Natural killer cell (primary cell): Measurements from ENCODE around the gene GRK7. TPM values are rescaled to one million over a fixed set of nuclear protein-coding genes. Genes with fewer than 3 reads are reported as not detected.
"Not testable (repeated sequence)": the region's sequence is repeated elsewhere in the genome, so short reads cannot be mapped to it uniquely, and the experiment has no call there.

Experiments
- ATAC-seq, 3 donors: fragments of 150-1000 bp in 2 of 3; fragments of 200-7000 bp in 1 of 3; cut with Tn5 transposase; 1 replicate in 1 of 3; 2 replicates in 2 of 3; pipeline ENCODE4 v1.10.0; 2021; ENCODE audit warnings: mild to moderate bottlenecking in 2 of 3, moderate library complexity in 2 of 3
- DNase-seq, 2 donors: peaks; one replicate each; pipeline versions ENCODE4 v3.0.0 to v3.0.0-alpha.2; 2013 to 2021; ENCODE audit warnings: mixed read lengths in 1 of 2
- H3K27ac ChIP-seq: one replicate; pipeline ENCODE4 v1.5.1; 2013; ENCODE audit warnings: mild to moderate bottlenecking, low read length
- H3K27me3 ChIP-seq: one replicate; pipeline ENCODE4 v1.6.1; 2013; ENCODE audit warnings: low read length; ENCODE audit not compliant: control insufficient read depth, insufficient read depth
- H3K36me3 ChIP-seq: one replicate; pipeline ENCODE4 v1.6.1; 2013; ENCODE audit warnings: low read length; ENCODE audit not compliant: control insufficient read depth, insufficient read depth
- H3K4me1 ChIP-seq: one replicate; pipeline ENCODE4 v1.6.1; 2013; ENCODE audit warnings: low read length; ENCODE audit not compliant: control insufficient read depth, insufficient read depth
- H3K4me3 ChIP-seq: one replicate; pipeline ENCODE4 v1.5.1; 2013; ENCODE audit warnings: low read length
- H3K9me3 ChIP-seq: one replicate; pipeline ENCODE4 v1.6.1; 2013; ENCODE audit warnings: low read length; ENCODE audit not compliant: control insufficient read depth, insufficient read depth
- H3K27ac Mint-ChIP-seq, 2 donors: one replicate each; pipeline ENCODE4 v1.8.0; 2022; ENCODE audit warnings: mild to moderate bottlenecking in 2 of 2, mixed read lengths in 2 of 2, moderate library complexity in 1 of 2
- H3K27me3 Mint-ChIP-seq, 2 donors: one replicate each; pipeline ENCODE4 v1.8.0; 2022; ENCODE audit warnings: low read depth in 2 of 2, mixed read lengths in 2 of 2
- H3K36me3 Mint-ChIP-seq: one replicate; pipeline ENCODE4 v1.8.0; 2022; ENCODE audit warnings: mixed read lengths
- H3K4me1 Mint-ChIP-seq, 2 donors: one replicate each; pipeline ENCODE4 v1.8.0; 2022; ENCODE audit warnings: mixed read lengths in 2 of 2
- H3K4me3 Mint-ChIP-seq: one replicate; pipeline ENCODE4 v1.8.0; 2022; ENCODE audit warnings: mild to moderate bottlenecking, moderate library complexity, mixed read lengths
- H3K9me3 Mint-ChIP-seq, 2 donors: one replicate each; pipeline ENCODE4 v1.8.0; 2022; ENCODE audit warnings: mixed read lengths in 2 of 2
- CTCF ChIP-seq: fragments of 200-600 bp; IDR thresholded peaks from one replicate; pipeline ENCODE4 v1.8.0; 2022; ENCODE audit warnings: antibody characterized with exemption
- WGBS: methylation state at CpG from one replicate; pipeline ENCODE4 v1.1.7; 2013; ENCODE audit warnings: missing lambda C conversion rate; ENCODE audit not compliant: insufficient coverage; 5-methylcytosine and 5-hydroxymethylcytosine counted together
- intact Hi-C: fragments of 100-400 bp; cut with micrococcal nuclease; formaldehyde crosslinking; loops from one replicate; pipeline ENCODE4 v1.14.2; 2022
- total RNA-seq, 4 donors: library from RNA; stranded (reverse); fragments of 120-200 nt in 1 of 4; gene quantifications; one replicate each; pipeline versions ENCODE4 v1.2.3 to v1.2.4, GENCODE V29; 2013 to 2022

GRK7 gene
- total RNA-seq, 3 donors from 2014 or later (not counting 1 experiment from before 2014, with no cell fraction given) = 0.14 to 0.16 (median 0.15) TPM

DNA sequence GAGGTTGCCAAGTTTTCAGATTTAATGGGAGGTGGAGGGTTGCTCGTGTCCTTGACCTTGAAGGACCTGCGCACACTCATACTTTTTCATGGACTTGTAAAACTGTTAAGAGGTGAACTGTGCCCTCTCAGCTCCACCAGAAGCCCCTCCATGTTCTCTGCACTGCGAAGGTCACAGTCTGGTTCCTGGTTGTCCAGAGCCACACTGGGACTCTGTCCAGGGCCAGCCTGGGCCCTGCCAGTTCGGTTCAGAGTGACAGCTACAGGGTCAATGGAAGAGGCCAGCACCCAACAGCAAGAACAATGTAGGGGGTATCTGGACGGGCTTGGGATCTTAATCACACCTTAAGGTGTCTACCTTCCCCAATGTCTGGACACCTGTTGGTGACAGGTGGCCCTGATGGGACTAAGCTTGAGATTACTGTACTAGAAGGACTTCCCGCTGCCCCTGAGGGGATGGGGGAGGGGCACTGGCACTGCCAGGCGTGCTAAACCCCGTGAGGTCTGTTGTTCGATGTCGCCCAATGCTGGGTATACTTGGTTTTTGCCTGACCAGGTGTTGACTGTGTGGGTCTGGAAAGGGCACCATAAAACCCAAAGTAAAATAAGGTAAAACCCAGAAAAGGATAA is 34.7 kb downstream of the GRK7 start:
- no peak for TF ChIP-seq CTCF
- peak overlapping the region; percentile 88 for H3K27ac ChIP-seq
- no peaks in the 10 kb centered on the region for H3K36me3 Mint-ChIP-seq
- H3K9me3 Mint-ChIP-seq = no peaks in the 10 kb centered on the region
- H3K4me3 ChIP-seq = peak overlapping the region; percentile 39
- DNase-seq (peak in 1 of 2 donors; percentile 46), ATAC-seq (no peak)
- no peaks in the 10 kb centered on the region for H3K9me3 ChIP-seq
- H3K27ac Mint-ChIP-seq = peak overlapping the region; percentile 95
- H3K4me1 Mint-ChIP-seq = peaks cover 52 to 58% of the 10 kb centered on the region in 2 donors
- peak overlapping the region; percentile 88 for H3K4me3 Mint-ChIP-seq
- intact Hi-C loops = loop anchor here (5.0 kb wide), 1 partner anchor 79 kb away; the partner anchor contains the start of gene ATP1B3
- no peaks in the 10 kb centered on the region for H3K36me3 ChIP-seq
- H3K4me1 ChIP-seq = peaks cover 53% of the 10 kb centered on the region
- no peaks in the 10 kb centered on the region for H3K27me3 ChIP-seq
- no peaks in the 10 kb centered on the region for H3K27me3 Mint-ChIP-seq
- WGBS = 48% methylated on average over 10 of the region's 10 CpGs

GRCh38 chr3:141798448-141798845 is 35.2 kb downstream of the GRK7 start:
- peaks cover 52 to 58% of the 10 kb centered on the region in 2 donors for H3K4me1 Mint-ChIP-seq
- H3K9me3 ChIP-seq = no peaks in the 10 kb centered on the region
- peak overlapping the region; percentile 95 for H3K27ac Mint-ChIP-seq
- peak overlapping the region; percentile 88 for H3K4me3 Mint-ChIP-seq
- H3K9me3 Mint-ChIP-seq = no peaks in the 10 kb centered on the region
- 74% methylated on average over 11 of the region's 11 CpGs for WGBS
- TF ChIP-seq CTCF = no peak
- no peak overlapping the region for H3K4me3 ChIP-seq
- H3K4me1 ChIP-seq = peaks cover 53% of the 10 kb centered on the region
- no peaks in the 10 kb centered on the region for H3K36me3 Mint-ChIP-seq
- intact Hi-C loops = loop anchor here (5.0 kb wide), 1 partner anchor 79 kb away; the partner anchor contains the start of gene ATP1B3
- no peaks in the 10 kb centered on the region for H3K36me3 ChIP-seq
- H3K27me3 ChIP-seq = no peaks in the 10 kb centered on the region
- H3K27ac ChIP-seq = peak overlapping the region; percentile 88
- DNase-seq (peak in 1 of 2 donors; percentile 29), ATAC-seq (no peak)
- no peaks in the 10 kb centered on the region for H3K27me3 Mint-ChIP-seq

DNA sequence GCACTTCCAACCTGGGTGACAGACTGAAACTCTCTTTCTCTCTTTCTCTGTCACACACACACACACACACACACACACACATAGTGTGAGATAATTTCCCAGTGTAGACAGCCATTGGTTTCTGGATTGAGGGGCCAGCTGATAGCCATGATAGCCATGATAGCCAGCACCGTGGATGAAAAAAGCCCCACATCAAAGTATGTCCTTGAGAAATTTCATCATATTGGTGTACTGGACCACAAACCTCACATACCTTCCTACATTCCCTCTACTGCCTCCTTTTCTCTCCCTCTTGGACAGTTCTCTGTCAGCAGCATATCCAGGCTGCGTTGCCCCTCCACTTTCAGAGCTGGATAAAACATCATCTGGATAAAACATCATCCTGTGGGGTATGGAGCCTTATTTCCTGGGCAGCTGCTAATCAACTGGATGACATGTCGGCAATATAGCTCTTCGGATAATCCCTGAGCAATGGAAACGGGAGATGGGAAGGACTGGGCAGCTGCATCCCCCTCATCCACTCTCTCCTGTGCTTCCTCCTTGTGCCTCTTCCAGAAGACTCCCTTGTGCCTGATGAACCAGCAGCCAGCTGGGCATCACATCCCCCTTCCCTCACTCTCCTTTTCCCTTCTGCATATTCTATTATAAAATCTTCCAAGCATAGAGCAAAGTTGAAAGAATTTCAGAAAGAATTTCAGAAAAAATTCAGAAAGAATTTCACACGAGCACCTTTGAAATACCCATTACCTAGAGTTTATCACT is 39.3 kb downstream of the GRK7 start:
- no peak overlapping the region for H3K4me3 Mint-ChIP-seq
- Histone ChIP-seq H3K27ac (no peak overlapping the region), H3K4me1 (peaks cover 20% of the 10 kb centered on the region), H3K36me3 (no peaks in the 10 kb centered on the region), H3K4me3 (no peak overlapping the region), H3K27me3 (no peaks in the 10 kb centered on the region), H3K9me3 (no peaks in the 10 kb centered on the region)
- 94% methylated on average over 5 of the region's 6 CpGs for WGBS
- intact Hi-C loops = no loop called here
- DNase-seq = no peak
- H3K4me1 Mint-ChIP-seq = peaks cover 16 to 22% of the 10 kb centered on the region in 2 donors
- no peak for ATAC-seq
- H3K9me3 Mint-ChIP-seq = no peaks in the 10 kb centered on the region
- no peaks in the 10 kb centered on the region for H3K27me3 Mint-ChIP-seq
- no peaks in the 10 kb centered on the region for H3K36me3 Mint-ChIP-seq
- H3K27ac Mint-ChIP-seq = no peak overlapping the region
- TF ChIP-seq CTCF = no peak

DNA sequence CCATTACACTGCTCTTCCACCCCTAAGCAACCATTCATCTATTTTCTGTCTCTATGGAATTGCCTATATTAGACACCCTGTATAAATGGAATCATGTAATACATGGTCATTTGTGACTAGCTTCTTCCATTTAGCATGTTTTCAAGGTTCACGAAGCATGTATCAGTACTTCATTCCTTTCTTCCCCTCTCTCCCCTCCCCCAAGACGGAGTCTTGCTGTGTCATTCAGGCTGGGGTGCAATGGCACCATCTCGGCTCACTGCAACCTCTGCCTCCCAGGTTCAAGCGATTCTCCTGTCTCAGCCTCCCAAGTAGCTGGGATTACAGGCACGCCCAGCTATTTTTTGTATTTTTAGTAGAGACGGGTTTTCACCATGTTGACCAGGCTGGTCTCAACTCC is 40.3 kb downstream of the GRK7 start:
- WGBS = 89% methylated on average over 6 of the region's 6 CpGs
- ATAC-seq, intact Hi-C loops: not testable (repeated sequence)

More for the DNA sequence above, 40.3 kb downstream of the GRK7 start:
- not testable (repeated sequence) for H3K27ac ChIP-seq, H3K36me3 ChIP-seq, H3K9me3 Mint-ChIP-seq, H3K4me3 Mint-ChIP-seq, H3K27ac Mint-ChIP-seq, H3K27me3 ChIP-seq, DNase-seq, H3K4me3 ChIP-seq, H3K4me1 ChIP-seq, H3K9me3 ChIP-seq, H3K36me3 Mint-ChIP-seq, H3K27me3 Mint-ChIP-seq
- peaks cover 6 to 11% of the 10 kb centered on the region in 2 donors for H3K4me1 Mint-ChIP-seq
